Urinary bladder (tissue), 4 donors: ENCODE measurements around the gene NR2C2AP. TPM values are rescaled to one million over a fixed set of nuclear protein-coding genes. Genes with fewer than 3 reads are reported as not detected.
A peak's percentile ranks its signal among the peaks of the same experiment; 100 is the strongest.
"Not testable (repeated sequence)": the region's sequence is repeated elsewhere in the genome, so short reads cannot be mapped to it uniquely, and the experiment has no call there.

Experiments
- DNase-seq: peaks from one replicate; pipeline ENCODE4 v3.0.0-alpha.2; 2015; ENCODE audit errors: extremely low spot score
- H3K27ac ChIP-seq: one replicate; pipeline ENCODE4 v1.5.1; 2013; ENCODE audit warnings: low read depth, mild to moderate bottlenecking, moderate library complexity
- H3K36me3 ChIP-seq: one replicate; pipeline ENCODE4 v1.6.1; 2013; ENCODE audit warnings: mild to moderate bottlenecking, moderate library complexity; ENCODE audit not compliant: insufficient read depth
- H3K4me1 ChIP-seq: one replicate; pipeline ENCODE4 v1.6.1; 2013; ENCODE audit warnings: mild to moderate bottlenecking, moderate library complexity; ENCODE audit not compliant: insufficient read depth
- H3K4me3 ChIP-seq: one replicate; pipeline ENCODE4 v1.5.1; 2013; ENCODE audit warnings: low read depth, low read length
- WGBS: extraction: QIAGEN DNeasy Blood & Tissue Kit; methylation state at CpG from one replicate; pipeline ENCODE4 v1.1.7; 2013; 5-methylcytosine and 5-hydroxymethylcytosine counted together
- polyA plus RNA-seq: library from polyadenylated mRNA; stranded (reverse); fragments of 200-250 nt; gene quantifications from one replicate; pipeline ENCODE4 v1.2.3, GENCODE V29; 2013
- total RNA-seq: library from RNA; depleted of rRNA; stranded (reverse); fragments of >200 nt; gene quantifications from one replicate; pipeline ENCODE4 v1.2.3, GENCODE V29; 2014
- donor health status: healthy with polysubstance abuse.
- donor health status: healthy.

The NR2C2AP gene
- total and polyA plus RNA-seq, 2 donors, result 8.5 to 28.3 TPM

DNA sequence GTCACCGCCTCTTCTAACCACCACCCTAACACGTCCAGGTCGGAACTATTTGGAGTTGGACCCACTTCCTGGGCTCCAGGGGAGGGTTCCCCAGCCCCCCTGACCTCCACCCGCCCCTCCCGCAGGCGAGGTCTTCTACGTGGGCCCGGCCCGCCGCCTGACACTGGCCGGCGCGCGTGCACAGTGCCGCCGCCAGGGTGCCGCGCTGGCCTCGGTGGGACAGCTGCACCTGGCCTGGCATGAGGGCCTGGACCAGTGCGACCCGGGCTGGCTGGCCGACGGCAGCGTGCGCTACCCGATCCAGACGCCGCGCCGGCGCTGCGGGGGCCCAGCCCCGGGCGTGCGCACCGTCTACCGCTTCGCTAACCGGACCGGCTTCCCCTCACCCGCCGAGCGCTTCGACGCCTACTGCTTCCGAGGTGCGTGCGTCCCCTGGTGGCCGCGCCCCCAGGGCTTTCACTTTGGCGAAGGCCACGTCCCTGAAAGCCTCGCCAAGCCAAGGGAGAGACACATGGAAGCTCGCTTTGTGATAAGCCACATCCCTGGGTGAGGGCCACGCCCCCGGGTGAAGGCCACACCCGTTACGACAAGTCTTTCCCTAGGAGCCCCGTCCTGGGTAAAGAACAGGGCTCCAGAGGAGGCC, 21.8 kb upstream of the NR2C2AP start:
- no peak overlapping the region for H3K27ac ChIP-seq
- no peaks in the 10 kb centered on the region for H3K36me3 ChIP-seq
- no peaks in the 10 kb centered on the region for H3K4me1 ChIP-seq
- H3K4me3 ChIP-seq, result peak overlapping the region; percentile 14
- no peak for DNase-seq
- 2% methylated on average over 59 of the region's 59 CpGs for WGBS

DNA sequence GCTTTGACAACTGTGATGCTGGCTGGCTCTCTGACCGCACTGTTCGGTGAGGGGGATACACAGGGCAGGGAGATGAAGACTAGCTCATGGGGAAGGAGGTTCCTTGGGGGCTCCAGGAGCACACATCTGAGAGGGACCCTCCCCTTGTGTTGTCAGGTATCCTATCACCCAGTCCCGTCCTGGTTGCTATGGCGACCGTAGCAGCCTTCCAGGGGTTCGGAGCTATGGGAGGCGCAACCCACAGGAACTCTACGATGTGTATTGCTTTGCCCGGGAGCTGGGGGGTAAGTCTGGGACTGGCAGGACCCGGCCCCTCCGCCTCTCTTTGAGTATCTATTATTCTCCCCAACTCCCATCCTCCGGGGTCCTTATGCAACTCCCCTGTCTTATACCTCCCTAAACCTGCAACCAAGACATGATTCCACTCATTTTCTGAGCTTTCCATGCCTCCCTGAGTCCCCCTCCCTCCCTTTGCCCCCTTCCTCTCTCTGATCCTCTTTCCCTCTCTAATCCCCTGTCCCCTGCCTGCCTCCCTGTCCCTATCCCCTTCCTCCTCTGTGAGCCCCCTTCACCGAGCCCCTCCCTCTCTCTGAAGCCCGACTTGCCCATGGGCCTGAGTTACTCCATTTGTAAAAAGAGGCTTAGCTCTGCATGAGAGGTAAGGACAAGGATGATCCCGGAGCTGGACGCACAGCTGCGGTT, 21.1 kb upstream of the NR2C2AP start:
- WGBS, result 66% methylated on average over 17 of the region's 17 CpGs
- Histone ChIP-seq H3K36me3 (no peaks in the 10 kb centered on the region), H3K4me3 (no peak overlapping the region)

DNA sequence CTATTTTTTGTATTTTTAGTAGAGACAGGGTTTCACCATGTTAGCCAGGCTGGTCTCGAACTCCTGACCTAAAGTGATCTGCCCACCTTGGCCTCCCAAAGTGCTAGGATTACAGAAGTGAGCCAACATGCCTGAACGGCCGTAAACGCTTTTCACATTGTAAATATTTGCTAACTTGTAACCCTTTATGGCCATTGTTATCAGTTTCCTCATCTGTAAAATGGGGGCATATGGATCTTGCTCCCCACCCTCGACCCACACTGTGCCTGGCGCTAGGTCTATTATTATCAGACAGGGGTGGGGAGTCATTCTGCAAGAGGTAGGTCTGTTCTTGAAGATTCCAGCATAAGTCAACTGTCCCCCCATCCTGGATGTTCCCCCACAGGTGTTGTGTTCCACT, 20.4 kb upstream of the NR2C2AP start:
- Histone ChIP-seq H3K4me3 (no peak overlapping the region), H3K4me1 (no peaks in the 10 kb centered on the region), H3K27ac (no peak overlapping the region), H3K36me3 (no peaks in the 10 kb centered on the region)
- 65% methylated on average over 6 of the region's 6 CpGs for WGBS
- DNase-seq, result no peak

More for the DNA sequence above, 21.1 kb upstream of the NR2C2AP start:
- Histone ChIP-seq H3K27ac (no peak overlapping the region), H3K4me1 (no peaks in the 10 kb centered on the region)
- no peak for DNase-seq

DNA sequence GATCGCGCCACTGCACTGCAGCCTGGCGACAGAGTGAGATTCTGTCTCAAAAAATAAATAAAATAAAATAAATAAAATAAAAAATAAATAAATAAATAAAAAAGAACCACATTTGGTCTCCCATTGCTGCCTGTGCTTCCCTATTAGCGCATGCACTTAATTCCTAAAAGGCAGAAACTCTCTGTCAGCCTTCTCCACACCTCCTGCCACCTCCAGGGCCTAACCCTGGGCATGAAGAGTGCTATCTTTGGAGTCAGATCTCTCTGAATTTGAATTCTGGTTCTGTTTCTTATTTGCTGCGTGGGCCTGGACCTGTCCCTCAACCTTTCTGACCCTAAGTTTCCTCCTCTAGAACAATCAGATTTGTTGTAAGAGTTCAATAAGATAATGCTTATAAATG, 19.8 kb upstream of the NR2C2AP start:
- no peaks in the 10 kb centered on the region for H3K4me1 ChIP-seq
- no peak overlapping the region for H3K27ac ChIP-seq
- no peak for DNase-seq
- no peaks in the 10 kb centered on the region for H3K36me3 ChIP-seq
- H3K4me3 ChIP-seq, result no peak overlapping the region
- WGBS, result 81% methylated on average over 5 of the region's 5 CpGs

DNA sequence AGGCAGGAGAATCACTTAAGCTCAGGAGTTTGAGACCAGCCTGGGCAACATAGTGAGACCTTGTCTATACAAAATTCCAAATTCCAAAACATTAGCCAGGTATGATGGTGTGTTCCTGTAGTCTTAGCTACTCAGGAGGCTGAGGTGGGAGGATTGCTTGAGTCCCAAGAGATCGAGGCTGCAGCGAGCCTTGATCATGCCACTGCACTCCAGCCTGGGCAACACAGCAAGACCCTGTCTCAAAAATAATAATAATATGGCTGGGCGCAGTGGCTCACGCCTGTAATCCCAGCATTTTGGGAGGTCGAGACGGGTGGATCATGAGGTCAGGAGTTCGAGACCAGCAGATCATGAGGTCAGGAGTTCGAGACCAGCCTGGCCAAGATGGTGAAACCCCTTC, 17.8 kb upstream of the NR2C2AP start:
- H3K4me3 ChIP-seq, H3K36me3 ChIP-seq, H3K27ac ChIP-seq, H3K4me1 ChIP-seq, DNase-seq: not testable (repeated sequence)
- WGBS, result 86% methylated on average over 8 of the region's 8 CpGs

DNA sequence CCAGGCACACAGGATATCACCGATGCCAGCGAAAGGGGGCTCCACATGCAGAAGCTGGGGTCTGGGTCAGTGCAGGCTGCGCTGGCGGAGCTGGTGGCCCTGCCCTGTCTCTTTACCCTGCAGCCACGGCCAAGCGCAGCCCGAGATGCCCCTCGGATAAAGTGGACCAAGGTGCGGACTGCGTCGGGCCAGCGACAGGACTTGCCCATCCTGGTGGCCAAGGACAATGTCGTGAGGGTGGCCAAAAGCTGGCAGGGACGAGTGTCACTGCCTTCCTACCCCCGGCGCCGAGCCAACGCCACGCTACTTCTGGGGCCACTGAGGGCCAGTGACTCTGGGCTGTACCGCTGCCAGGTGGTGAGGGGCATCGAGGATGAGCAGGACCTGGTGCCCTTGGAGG, 15.7 kb upstream of the NR2C2AP start:
- WGBS, result 86% methylated on average over 21 of the region's 21 CpGs
- Histone ChIP-seq H3K27ac (no peak overlapping the region), H3K36me3 (no peaks in the 10 kb centered on the region), H3K4me3 (no peak overlapping the region), H3K4me1 (no peaks in the 10 kb centered on the region)
- no peak for DNase-seq

DNA sequence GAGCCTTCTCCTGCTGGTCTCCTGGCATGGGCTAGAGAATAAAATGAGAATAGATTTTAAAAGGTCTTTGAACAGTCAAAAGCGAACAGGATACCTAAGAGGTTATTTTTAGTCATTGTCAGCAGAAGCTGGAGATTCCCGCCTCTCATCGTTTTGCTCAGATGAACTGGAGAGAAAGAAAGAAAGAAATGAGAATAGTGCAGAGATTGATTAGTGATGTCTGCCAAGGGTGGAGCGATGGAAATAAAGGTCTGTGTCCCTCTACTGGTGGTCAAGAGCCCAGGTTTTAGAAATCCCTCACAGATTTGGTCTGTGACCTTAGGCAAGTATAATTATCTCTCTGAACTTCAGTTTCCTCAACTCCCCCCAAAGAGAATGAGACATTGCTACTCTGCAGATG, 13.9 kb upstream of the NR2C2AP start:
- Histone ChIP-seq H3K4me3 (no peak overlapping the region), H3K36me3 (no peaks in the 10 kb centered on the region), H3K4me1 (no peaks in the 10 kb centered on the region), H3K27ac (no peak overlapping the region)
- no peak for DNase-seq
- 53% methylated on average over 4 of the region's 4 CpGs for WGBS

DNA sequence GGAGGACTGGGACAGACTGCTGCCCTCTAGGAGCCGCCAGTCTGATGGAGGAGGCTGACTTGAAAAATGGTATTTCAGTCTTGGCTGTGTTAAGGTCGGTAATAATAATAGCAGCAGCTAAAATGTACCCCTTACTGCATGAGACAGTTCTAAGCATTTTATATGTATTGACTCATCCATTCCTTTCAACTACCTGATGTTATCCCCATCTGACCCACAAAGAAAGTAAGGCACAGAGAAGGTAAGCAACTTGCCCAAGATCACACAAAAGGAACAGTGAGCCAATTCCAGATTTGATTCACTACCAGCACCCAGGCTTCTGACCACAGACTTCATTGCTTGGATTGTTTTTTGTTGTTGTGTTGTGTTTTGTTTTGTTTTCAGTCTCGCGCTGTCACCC, 12.6 kb upstream of the NR2C2AP start:
- DNase-seq, result no peak
- Histone ChIP-seq H3K27ac (no peak overlapping the region), H3K4me1 (no peaks in the 10 kb centered on the region), H3K4me3 (no peak overlapping the region), H3K36me3 (no peaks in the 10 kb centered on the region)
- 78% methylated on average over 4 of the region's 4 CpGs for WGBS

DNA sequence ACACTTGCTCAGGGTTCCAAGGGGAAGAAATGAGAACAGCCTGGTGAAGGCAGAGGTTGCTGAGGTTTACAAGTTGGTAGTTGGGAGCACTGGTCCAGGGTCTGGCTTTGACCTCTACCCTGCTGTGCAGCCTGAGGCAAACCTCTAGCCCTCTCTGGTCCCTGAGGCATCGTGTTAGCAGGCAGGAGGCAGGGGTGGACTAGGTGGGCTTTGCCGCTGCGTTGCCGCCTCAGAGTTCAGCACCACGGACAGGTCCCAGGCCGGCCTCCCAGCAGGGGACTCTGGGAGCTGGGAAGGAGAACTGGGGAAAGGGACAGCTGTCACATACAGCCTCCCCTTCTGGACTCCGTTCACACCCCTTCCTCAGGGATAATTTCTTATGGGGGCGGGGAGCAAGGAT, 11.7 kb upstream of the NR2C2AP start:
- H3K36me3 ChIP-seq, result no peaks in the 10 kb centered on the region
- H3K4me1 ChIP-seq, result no peaks in the 10 kb centered on the region
- under 1% methylated on average over 8 of the region's 8 CpGs for WGBS
- no peak overlapping the region for H3K4me3 ChIP-seq
- DNase-seq, result no peak
- H3K27ac ChIP-seq, result no peak overlapping the region

DNA sequence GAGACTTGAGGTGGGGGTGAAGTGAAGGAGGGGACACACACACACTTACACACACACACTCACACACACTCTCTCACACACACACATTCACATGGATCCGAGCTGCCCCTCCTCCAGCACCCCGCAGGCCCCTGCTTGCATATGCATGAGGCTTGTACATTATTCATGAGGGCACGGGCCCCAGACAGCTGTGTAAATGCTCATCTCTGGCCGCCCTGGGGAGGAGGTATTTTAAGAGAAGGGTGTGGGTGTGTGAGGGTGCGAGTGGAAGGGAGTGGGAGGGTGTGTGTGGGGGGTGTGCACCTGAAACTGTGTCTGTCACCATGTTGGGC, 10.9 kb upstream of the NR2C2AP start:
- Histone ChIP-seq H3K4me3 (no peak overlapping the region), H3K27ac (no peak overlapping the region), H3K36me3 (no peaks in the 10 kb centered on the region), H3K4me1 (no peaks in the 10 kb centered on the region)
- DNase-seq, result no peak
- 7% methylated on average over 5 of the region's 5 CpGs for WGBS

DNA sequence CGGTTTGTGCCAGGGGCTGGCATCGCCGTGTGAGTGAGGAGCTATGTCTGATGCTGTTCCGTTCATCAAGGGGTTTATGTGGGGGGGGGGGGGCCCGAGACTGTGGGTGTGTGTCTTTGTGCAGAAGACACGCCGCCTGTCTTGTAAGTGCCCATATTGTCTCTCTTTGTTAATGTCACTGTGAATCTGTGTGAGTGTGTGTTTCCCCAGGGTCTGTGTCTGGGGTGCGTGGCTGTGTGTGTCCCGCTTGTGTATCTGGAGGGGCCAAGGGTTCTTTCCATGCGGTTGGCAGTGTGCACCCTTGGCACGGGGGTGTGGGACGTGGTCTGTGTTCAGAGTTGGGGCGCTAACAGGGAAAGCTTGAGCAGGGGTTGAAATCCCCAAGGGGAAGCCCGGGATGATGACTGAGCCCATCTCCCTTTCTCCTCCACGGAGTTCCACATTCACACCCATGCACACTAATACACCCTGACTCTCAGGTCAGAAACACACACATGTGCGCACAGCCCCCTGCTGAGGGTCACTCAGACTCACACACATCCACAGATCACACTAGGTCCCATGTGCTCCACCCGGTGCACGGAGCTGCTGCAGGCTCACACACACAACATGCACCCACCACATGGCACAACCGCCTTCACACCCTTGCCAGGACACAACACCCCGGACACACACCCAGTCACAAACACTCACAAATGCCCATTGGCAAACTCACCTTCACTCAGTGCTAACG, 10.4 kb upstream of the NR2C2AP start:
- Histone ChIP-seq H3K4me3 (no peak overlapping the region), H3K27ac (no peak overlapping the region), H3K4me1 (no peaks in the 10 kb centered on the region), H3K36me3 (no peaks in the 10 kb centered on the region)
- DNase-seq, result no peak
- 50% methylated on average over 21 of the region's 21 CpGs for WGBS

DNA sequence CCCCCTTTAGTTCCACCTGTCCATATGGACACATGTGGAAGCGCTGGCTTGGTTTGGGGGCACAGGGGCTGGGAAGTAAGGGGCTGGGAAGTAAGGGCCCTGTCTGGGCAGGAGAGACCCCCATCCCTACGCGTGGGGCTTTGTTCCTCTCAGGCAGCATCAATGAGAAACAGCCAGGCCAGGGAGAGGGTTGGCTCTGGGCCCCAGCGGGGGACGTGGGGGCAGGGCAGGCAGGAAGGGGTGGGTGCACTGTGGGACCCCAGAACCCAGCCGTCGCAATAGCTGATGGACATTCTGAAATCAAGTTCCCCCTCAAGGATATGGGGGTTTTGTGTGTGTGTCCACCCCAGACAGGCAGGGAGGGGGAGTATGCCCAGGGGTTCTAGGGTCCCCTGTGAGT, 9.7 kb upstream of the NR2C2AP start:
- no peaks in the 10 kb centered on the region for H3K4me1 ChIP-seq
- no peak overlapping the region for H3K27ac ChIP-seq
- H3K36me3 ChIP-seq, result no peaks in the 10 kb centered on the region
- 10% methylated on average over 7 of the region's 7 CpGs for WGBS
- no peak overlapping the region for H3K4me3 ChIP-seq
- DNase-seq, result no peak

DNA sequence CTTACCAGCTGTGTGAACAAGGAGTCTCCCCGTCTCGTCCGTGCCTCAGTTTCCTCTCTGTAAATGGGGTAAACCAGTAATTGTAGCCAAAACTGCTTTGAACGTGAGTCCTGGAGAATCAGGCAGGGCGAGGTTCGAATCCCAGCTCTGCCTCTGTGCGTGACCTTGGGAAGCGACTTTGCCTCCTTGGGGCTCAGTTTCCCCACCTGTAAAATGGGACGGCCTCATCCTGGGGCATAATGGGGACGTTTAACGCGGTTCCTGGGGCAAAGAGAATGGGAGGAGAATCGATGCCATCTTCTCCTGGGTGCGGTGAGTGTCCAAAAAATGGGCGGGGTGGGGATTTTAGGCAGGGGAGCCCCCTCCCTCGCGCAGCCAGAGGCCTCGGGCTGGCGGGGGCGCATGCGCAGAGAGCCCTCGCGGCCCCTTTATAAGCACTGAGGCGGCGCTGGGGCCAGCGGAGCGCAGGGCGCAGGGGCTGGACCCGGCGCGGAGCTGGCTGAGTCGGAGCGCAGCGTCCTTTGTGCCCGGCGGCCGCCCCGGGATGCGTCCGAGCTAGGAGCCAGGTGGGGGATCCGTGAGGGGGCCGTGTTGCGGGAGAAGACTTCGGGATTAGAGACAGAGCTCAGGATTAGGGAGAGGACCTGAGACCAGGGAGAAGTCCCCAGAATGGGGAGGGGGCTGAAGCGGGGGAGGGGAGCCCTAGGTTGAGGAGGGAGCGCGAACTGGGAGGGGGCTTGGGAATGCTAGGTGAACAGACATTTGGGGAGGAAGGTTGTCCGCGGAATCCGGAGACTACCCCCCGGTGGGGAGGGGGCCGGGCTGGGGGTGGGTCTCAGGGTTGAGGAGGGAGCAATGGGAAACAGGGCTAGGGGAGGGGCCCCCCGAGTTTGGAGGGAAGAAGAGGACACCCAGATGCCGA, 8.5 kb upstream of the NR2C2AP start, which contains the start of gene NCAN:
Gene NCAN, plus strand, starts transcription at position 460 of the 922 bp plus-strand sequence. CDS start 4,996 bp downstream, outside the sequence.
- H3K4me3 ChIP-seq, result no peak within 1 kb of the TSS
- DNase-seq, result no peak
- no peaks in the 10 kb centered on the region for H3K36me3 ChIP-seq
- no peak within 1 kb of the TSS for H3K27ac ChIP-seq
- no peaks in the 10 kb centered on the region for H3K4me1 ChIP-seq
- 8% methylated on average over 54 of the region's 54 CpGs for WGBS
